NB4 (cell line): ENCODE results near the gene THOC2.

ENCODE experiments used
- CTCF ChIP-seq: IDR thresholded peaks from one replicate; pipeline ENCODE4 v1.5.1; 2012; ENCODE audit warnings: low read depth, low read length
- POLR2A ChIP-seq: IDR thresholded peaks from 2 replicates; pipeline ENCODE4 v1.6.1; 2011; ENCODE audit warnings: mild to moderate bottlenecking; ENCODE audit not compliant: insufficient read length; ENCODE audit errors: extremely low read depth

- no peak for TF ChIP-seq CTCF
- TF ChIP-seq POLR2A, result no peak
Measured at GRCh38 chrX:123720486-123720885, 12.4 kb downstream of the THOC2 start.
